ENCODE data around the gene FRMD4A. TPM values are rescaled to one million over a fixed set of nuclear protein-coding genes. Genes with fewer than 3 reads are reported as not detected.

The FRMD4A gene
- polyA plus RNA-seq, 1 donor (not counting 4 experiments of a cell fraction or from before 2014, with no cell fraction given) = 12.9 TPM

- no peak overlapping the region for H2AFZ ChIP-seq (ENCODE audit: control insufficient read depth, low read length)
- no peak overlapping the region for H3K4me2 ChIP-seq (ENCODE audit: control insufficient read depth, extremely low read depth, insufficient read depth, low read depth, low read length)
- no peak overlapping the region for H3K27ac ChIP-seq (ENCODE audit: control insufficient read depth, insufficient read depth, low read length)
- DNase-seq (ENCODE audit: low read depth, low spot score) (no peak), FAIRE-seq (no peak)
- no peaks in the 10 kb centered on the region for H3K4me1 ChIP-seq (ENCODE audit: control insufficient read depth, extremely low read depth, insufficient read depth, low read length)
- no peaks in the 10 kb centered on the region for H4K20me1 ChIP-seq (ENCODE audit: control insufficient read depth, extremely low read depth, insufficient read depth, low read length)
- H3K9ac ChIP-seq (ENCODE audit: control insufficient read depth, extremely low read depth, insufficient read depth, low read length) = no peak overlapping the region
- peaks cover 15 to 22% of the 10 kb centered on the region in 2 experiments for H3K36me3 ChIP-seq (ENCODE audit: control insufficient read depth in 2 of 2, extremely low read depth in 1 of 2, insufficient read depth in 2 of 2, low read length in 2 of 2)
- dilution Hi-C loops (cut with MboI; ENCODE audit: extremely low pct_ligation_motif_present, low sequenced_read_pairs) = no loop called here
- no peak overlapping the region for H3K4me3 ChIP-seq (ENCODE audit: control insufficient read depth in 2 of 3, extremely low read depth in 1 of 3, insufficient read depth in 2 of 3, low read depth in 1 of 3, low read length in 3 of 3)
- no peaks in the 10 kb centered on the region for H3K27me3 ChIP-seq (ENCODE audit: control insufficient read depth, extremely low read depth, insufficient read depth, low read length)
- H3K79me2 ChIP-seq (ENCODE audit: control insufficient read depth, insufficient read depth, low read length) = no peaks in the 10 kb centered on the region
- TF ChIP-seq EZH2 (IDR thresholded peaks at IDR 0.05; ENCODE audit: low read length) (no peak), CTCF (optimal IDR thresholded peaks at IDR 0.05 in 1 of 3, IDR thresholded peaks at IDR 0.05 in 1 of 3, conservative IDR thresholded peaks at IDR 0.05 in 1 of 3; ENCODE audit: extremely low read depth in 1 of 3, insufficient read depth in 2 of 3, low read length in 3 of 3) (no peak)
- no peaks in the 10 kb centered on the region for H3K9me1 ChIP-seq (ENCODE audit: control insufficient read depth, extremely low read depth, insufficient read depth, low read length)
- H3K9me3 ChIP-seq (ENCODE audit: control insufficient read depth, low read depth, low read length) = peaks cover 2% of the 10 kb centered on the region
These were observed 685.9 kb downstream of the FRMD4A start for GRCh38 chr10:13644866-13645265.

GRCh38 chr10:13643016-13643415, 687.7 kb downstream of the FRMD4A start:
- H3K4me2 ChIP-seq (ENCODE audit: control insufficient read depth, extremely low read depth, insufficient read depth, low read depth, low read length) = no peak overlapping the region
- no peaks in the 10 kb centered on the region for H3K9me1 ChIP-seq (ENCODE audit: control insufficient read depth, extremely low read depth, insufficient read depth, low read length)
- H3K9ac ChIP-seq (ENCODE audit: control insufficient read depth, extremely low read depth, insufficient read depth, low read length) = no peak overlapping the region
- DNase-seq (ENCODE audit: low read depth, low spot score) (no peak), FAIRE-seq (no peak)
- no peaks in the 10 kb centered on the region for H3K4me1 ChIP-seq (ENCODE audit: control insufficient read depth, extremely low read depth, insufficient read depth, low read length)
- H3K79me2 ChIP-seq (ENCODE audit: control insufficient read depth, insufficient read depth, low read length) = no peaks in the 10 kb centered on the region
- no peaks in the 10 kb centered on the region for H4K20me1 ChIP-seq (ENCODE audit: control insufficient read depth, extremely low read depth, insufficient read depth, low read length)
- no peak overlapping the region for H3K27ac ChIP-seq (ENCODE audit: control insufficient read depth, insufficient read depth, low read length)
- dilution Hi-C loops (cut with MboI; ENCODE audit: extremely low pct_ligation_motif_present, low sequenced_read_pairs) = no loop called here
- TF ChIP-seq EZH2 (IDR thresholded peaks at IDR 0.05; ENCODE audit: low read length) (no peak), CTCF (optimal IDR thresholded peaks at IDR 0.05 in 1 of 3, IDR thresholded peaks at IDR 0.05 in 1 of 3, conservative IDR thresholded peaks at IDR 0.05 in 1 of 3; ENCODE audit: extremely low read depth in 1 of 3, insufficient read depth in 2 of 3, low read length in 3 of 3) (no peak)
- H3K36me3 ChIP-seq (ENCODE audit: control insufficient read depth in 2 of 2, extremely low read depth in 1 of 2, insufficient read depth in 2 of 2, low read length in 2 of 2) = peaks cover 9 to 27% of the 10 kb centered on the region in 2 experiments
- H3K4me3 ChIP-seq (ENCODE audit: control insufficient read depth in 2 of 3, extremely low read depth in 1 of 3, insufficient read depth in 2 of 3, low read depth in 1 of 3, low read length in 3 of 3) = no peak overlapping the region
- H3K9me3 ChIP-seq (ENCODE audit: control insufficient read depth, low read depth, low read length) = peaks cover 2% of the 10 kb centered on the region
- no peaks in the 10 kb centered on the region for H3K27me3 ChIP-seq (ENCODE audit: control insufficient read depth, extremely low read depth, insufficient read depth, low read length)
- no peak overlapping the region for H2AFZ ChIP-seq (ENCODE audit: control insufficient read depth, low read length)
